Epithelial cell of proximal tubule (primary cell): Measurements from ENCODE around the gene CHD9. TPM values are rescaled to one million over a fixed set of nuclear protein-coding genes. Genes with fewer than 3 reads are reported as not detected.

Experiments used
- DNase-seq: peaks from one replicate; pipeline ENCODE4 v3.0.0-alpha.2; 2011; ENCODE audit warnings: low read depth
- H3K4me3 ChIP-seq: 2 replicates; pipeline ENCODE4 v1.5.1; 2011; ENCODE audit warnings: low read depth, mild to moderate bottlenecking, low read length
- CTCF ChIP-seq: conservative IDR thresholded peaks from 2 replicates; pipeline ENCODE4 v1.5.1; 2012; ENCODE audit warnings: low read depth, mild to moderate bottlenecking, low read length
- total RNA-seq: library from RNA; depleted of rRNA; stranded (reverse); fragments of >200 nt; gene quantifications from 2 replicates; pipeline ENCODE4 v1.2.3, GENCODE V29; 2015

CHD9 gene
- total RNA-seq, 1 donor from 2014 or later = 14.6 TPM

- TF ChIP-seq CTCF = no peak
- no peak overlapping the region for H3K4me3 ChIP-seq
- DNase-seq = no peak
These were observed 25.7 kb downstream of the CHD9 start for GRCh38 chr16:53080345-53081031.

GRCh38 chr16:53081032-53081424, 26.2 kb downstream of the CHD9 start:
- no peak for TF ChIP-seq CTCF
- no peak for DNase-seq

GRCh38 chr16:53081686-53082407, 27.1 kb downstream of the CHD9 start:
- H3K4me3 ChIP-seq = no peak overlapping the region
- no peak for TF ChIP-seq CTCF
- no peak for DNase-seq

More at GRCh38 chr16:53081032-53081424, 26.2 kb downstream of the CHD9 start:
- no peak overlapping the region for H3K4me3 ChIP-seq

- TF ChIP-seq CTCF = no peak
- H3K4me3 ChIP-seq = no peak overlapping the region
These were observed 27.7 kb downstream of the CHD9 start for GRCh38 chr16:53082509-53082908.

GRCh38 chr16:53083119-53083518, 28.3 kb downstream of the CHD9 start:
- H3K4me3 ChIP-seq = no peak overlapping the region
- no peak for DNase-seq
- TF ChIP-seq CTCF = no peak

More at GRCh38 chr16:53082509-53082908, 27.7 kb downstream of the CHD9 start:
- DNase-seq = no peak

- TF ChIP-seq CTCF = no peak
- no peak for DNase-seq
- H3K4me3 ChIP-seq = no peak overlapping the region
These were observed 29.4 kb downstream of the CHD9 start for GRCh38 chr16:53084141-53084541.
